ENCODE results near the gene CRYGA. TPM values are rescaled to one million over a fixed set of nuclear protein-coding genes. Genes with fewer than 3 reads are reported as not detected.

Gene CRYGA
- total RNA-seq, 4 donors from 2014 or later: not detected

DNA sequence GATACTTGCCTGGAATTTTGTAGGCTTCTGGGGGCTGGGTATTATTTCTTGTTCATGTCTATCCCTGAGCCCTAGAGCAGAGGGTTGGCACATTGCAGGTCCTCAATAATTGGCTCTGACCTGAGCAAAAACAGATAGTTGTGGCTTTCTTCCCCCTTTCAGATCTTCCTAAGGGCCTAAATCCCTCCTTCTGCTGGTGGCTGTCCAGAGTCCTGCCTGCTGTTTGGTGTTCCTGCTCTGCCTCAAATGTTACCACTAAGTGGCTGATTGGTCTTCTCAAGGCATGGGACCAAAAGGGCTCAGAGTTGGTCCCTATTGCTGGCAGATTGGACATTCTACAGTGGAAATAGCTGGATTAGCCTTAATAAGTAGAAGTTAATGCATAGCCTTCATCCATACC, 16.4 kb downstream of the CRYGA start:
- TF ChIP-seq, protein P1, sequence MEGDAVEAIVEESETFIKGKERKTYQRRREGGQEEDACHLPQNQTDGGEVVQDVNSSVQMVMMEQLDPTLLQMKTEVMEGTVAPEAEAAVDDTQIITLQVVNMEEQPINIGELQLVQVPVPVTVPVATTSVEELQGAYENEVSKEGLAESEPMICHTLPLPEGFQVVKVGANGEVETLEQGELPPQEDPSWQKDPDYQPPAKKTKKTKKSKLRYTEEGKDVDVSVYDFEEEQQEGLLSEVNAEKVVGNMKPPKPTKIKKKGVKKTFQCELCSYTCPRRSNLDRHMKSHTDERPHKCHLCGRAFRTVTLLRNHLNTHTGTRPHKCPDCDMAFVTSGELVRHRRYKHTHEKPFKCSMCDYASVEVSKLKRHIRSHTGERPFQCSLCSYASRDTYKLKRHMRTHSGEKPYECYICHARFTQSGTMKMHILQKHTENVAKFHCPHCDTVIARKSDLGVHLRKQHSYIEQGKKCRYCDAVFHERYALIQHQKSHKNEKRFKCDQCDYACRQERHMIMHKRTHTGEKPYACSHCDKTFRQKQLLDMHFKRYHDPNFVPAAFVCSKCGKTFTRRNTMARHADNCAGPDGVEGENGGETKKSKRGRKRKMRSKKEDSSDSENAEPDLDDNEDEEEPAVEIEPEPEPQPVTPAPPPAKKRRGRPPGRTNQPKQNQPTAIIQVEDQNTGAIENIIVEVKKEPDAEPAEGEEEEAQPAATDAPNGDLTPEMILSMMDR (IDR thresholded peaks at IDR 0.05; ENCODE audit: low read depth): no peak

DNA sequence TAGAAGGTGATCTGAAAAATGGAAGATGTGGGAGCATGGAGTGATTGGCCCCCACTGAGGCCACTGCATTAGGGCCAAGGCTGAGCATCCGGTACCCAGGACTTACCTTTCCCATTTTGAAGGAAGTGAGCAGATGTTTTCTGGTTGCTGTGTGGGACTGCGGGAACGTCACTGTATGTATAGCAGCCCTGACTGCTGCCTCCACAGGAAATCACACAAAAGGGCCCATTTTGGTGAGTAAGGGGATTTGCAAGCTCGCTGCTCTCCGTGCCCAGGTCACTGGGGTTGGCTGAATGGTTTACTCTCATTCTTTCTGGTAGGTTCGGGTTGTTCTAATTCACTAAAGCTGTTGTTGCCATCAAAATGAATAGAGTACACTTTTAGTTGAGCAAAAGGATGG, 17.4 kb downstream of the CRYGA start, which contains the start of gene CRYGB:
Gene CRYGB (minus strand): TSS at position 153 of the 400 bp plus-strand sequence. CDS start 38 bp downstream, at position 115.
- TF ChIP-seq, protein P1 (IDR thresholded peaks at IDR 0.05; ENCODE audit: low read depth): no peak

DNA sequence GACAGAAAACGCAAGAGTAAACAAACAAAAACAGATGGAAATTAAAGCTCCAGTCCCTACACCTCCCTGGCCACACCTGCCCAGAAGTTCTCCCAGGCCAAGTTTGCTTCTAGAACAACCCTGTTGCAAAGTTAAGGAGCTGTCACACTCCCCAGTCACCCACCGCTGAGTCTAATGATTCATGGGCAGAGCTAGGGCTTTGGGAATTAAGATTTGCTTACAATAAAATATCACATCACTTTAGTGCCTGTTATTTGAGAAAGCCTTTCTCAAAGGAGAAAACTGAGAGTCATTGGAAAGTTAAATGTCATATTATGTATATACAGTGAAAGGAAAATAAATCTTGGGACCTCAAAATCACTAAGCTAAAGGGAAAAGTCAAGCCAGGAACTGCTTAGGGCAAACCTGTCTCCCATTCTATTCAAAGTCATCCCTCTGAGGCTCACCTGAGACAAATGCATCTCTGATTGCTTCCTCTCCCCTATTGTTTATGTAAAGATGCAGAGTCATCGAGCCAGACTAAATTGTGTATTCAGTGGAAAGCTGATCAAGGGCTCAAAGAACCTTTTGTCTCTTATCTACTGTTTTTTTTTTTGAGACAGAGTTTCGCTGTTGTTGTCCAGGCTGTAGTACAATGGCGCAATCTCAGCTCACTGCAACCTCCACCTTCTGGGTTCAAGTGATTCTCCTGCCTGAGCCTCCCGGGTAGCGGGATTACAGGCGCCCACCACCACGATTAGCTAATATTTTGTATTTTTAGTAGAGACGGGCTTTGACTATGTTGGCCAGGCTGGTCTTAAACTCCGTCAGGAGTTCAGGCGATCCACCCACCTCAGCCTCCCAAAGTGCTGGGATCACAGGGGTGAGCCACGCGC, 20.2 kb downstream of the CRYGA start:
- TF ChIP-seq, protein P1 (IDR thresholded peaks at IDR 0.05; ENCODE audit: low read depth): no peak

DNA sequence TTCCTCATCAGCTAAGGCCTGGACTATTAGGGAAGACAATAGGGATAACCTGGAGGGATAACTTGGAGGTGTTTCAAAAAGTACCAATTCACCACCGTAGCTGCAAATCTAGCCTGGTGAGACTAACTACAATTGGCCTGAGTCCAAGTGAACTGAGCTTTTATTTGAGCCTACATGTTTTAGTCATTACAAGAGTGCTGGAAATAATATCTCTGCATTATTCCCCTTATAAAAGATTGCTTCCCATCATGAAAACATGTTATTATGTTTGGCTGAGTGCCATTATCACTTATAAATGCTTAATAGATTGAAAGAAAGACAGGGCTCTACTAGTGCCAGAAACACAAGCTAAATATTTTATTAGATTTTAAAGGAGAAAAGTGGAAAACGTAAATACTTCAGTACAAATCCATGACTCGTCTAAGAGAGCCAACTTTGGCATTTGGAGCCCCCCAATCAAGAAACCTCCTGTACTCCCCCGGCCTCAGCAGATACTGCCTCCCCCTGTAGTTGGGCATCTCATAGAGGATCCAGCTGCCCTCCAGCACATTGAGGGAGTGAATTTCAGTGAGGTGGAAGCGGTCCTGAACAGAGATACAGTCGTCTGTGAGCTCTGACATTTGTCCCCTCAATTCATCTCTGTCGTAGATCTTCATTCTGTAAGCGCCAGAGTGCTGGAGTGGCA, 21.0 kb downstream of the CRYGA start:
- TF ChIP-seq, protein P1 (IDR thresholded peaks at IDR 0.05; ENCODE audit: low read depth): no peak

DNA sequence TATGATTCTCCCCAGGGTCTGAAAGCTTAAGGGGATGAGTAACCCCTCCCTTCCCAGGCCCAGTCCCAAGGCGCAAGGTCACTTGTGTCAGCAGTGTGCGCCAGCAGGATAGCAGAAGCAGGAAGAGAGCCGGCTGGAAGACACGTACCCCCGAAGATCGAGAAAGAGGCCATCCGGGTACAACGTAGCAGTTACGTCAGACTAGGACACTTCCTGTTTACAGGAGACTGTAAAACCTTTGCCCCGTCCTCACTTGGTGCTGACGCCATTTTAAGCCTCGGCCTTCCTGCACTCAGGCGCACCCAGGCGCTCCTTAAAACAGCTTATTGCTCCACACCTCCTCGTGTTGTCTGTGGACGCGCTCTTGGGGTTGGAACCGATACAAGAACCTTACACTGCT, 23.9 kb downstream of the CRYGA start:
- TF ChIP-seq, protein P1 (IDR thresholded peaks at IDR 0.05; ENCODE audit: low read depth): no peak

DNA sequence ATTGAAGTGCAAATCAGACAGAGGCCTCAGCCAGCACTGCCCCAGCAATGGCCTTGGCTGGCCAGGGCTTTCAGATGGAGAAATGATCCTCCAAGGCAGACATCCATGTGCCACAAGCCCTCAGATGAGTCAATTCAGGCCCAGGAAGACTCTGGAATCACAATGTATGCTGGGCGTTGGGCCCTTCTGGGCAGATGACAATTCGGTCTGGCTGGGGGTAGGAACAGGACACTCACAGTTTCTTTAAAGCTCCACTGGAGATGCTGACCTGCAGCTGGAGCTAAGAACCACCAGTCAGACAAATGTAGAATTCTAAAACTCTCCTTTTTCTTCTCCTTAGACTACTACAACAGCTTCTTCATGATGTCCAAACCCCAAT, 26.7 kb downstream of the CRYGA start:
- TF ChIP-seq, protein P1 (IDR thresholded peaks at IDR 0.05; ENCODE audit: low read depth): no peak
